ENCODE measurements around the gene GNAT1. TPM values are rescaled to one million over a fixed set of nuclear protein-coding genes. Genes with fewer than 3 reads are reported as not detected.

Gene GNAT1
- total RNA-seq, 1 donor from 2014 or later: not detected

DNA sequence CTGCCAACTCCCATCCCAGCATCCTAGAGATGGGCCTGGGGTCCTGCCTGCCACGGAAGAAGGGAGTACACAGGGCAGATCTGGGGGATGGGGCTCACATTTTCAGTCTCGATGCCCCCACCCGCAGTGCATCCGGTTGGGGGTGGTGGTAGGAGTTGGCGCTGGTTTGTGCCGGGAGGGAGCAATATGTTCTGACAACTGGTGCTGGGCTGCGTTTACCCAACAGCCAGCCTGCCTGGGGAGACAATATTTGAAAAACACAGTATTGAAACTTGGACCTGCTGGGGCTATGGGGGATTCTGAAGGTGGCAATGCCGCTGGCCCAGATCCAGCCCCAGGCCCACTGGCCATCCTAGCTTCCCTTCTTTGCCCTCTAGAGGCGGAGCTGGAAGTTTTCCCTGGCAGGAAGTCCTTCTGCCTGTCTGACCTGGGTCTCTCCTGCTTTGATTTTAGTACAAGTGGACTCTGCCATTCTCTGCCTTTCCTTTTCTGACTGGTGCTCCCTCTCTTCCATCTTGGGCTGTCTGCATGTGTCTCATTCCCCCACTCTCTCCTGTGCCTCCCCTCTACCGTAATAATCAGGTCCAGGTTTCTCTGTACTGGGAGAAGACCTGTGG, 32.8 kb upstream of the GNAT1 start:
- TF ChIP-seq, protein P1, sequence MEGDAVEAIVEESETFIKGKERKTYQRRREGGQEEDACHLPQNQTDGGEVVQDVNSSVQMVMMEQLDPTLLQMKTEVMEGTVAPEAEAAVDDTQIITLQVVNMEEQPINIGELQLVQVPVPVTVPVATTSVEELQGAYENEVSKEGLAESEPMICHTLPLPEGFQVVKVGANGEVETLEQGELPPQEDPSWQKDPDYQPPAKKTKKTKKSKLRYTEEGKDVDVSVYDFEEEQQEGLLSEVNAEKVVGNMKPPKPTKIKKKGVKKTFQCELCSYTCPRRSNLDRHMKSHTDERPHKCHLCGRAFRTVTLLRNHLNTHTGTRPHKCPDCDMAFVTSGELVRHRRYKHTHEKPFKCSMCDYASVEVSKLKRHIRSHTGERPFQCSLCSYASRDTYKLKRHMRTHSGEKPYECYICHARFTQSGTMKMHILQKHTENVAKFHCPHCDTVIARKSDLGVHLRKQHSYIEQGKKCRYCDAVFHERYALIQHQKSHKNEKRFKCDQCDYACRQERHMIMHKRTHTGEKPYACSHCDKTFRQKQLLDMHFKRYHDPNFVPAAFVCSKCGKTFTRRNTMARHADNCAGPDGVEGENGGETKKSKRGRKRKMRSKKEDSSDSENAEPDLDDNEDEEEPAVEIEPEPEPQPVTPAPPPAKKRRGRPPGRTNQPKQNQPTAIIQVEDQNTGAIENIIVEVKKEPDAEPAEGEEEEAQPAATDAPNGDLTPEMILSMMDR (conservative IDR thresholded peaks at IDR 0.05): no peak
- Mint-ChIP-seq H3K9me3 (no peaks in the 10 kb centered on the region), H3K27ac (ENCODE audit: unreplicated experiment) (no peak overlapping the region), H3K4me3 (no peak overlapping the region), H3K4me1 (peaks cover 25% of the 10 kb centered on the region), H3K36me3 (ENCODE audit: low read depth) (no peaks in the 10 kb centered on the region), H3K27me3 (ENCODE audit: low read depth) (peaks cover 39% of the 10 kb centered on the region)
- DNase-seq (ENCODE audit: low read depth, low spot score): no peak

GRCh38 chr3:50160561-50160983, 30.8 kb upstream of the GNAT1 start:
- TF ChIP-seq, protein P1 (conservative IDR thresholded peaks at IDR 0.05): no peak
- H3K36me3 Mint-ChIP-seq (ENCODE audit: low read depth): no peaks in the 10 kb centered on the region
- no peak for DNase-seq (ENCODE audit: low read depth, low spot score)
- peaks cover 17% of the 10 kb centered on the region for H3K4me1 Mint-ChIP-seq
- H3K4me3 Mint-ChIP-seq: no peak overlapping the region
- no peak overlapping the region for H3K27ac Mint-ChIP-seq (ENCODE audit: unreplicated experiment)
- peaks cover 31% of the 10 kb centered on the region for H3K27me3 Mint-ChIP-seq (ENCODE audit: low read depth)
- H3K9me3 Mint-ChIP-seq: no peaks in the 10 kb centered on the region

GRCh38 chr3:50161320-50161719, 30.1 kb upstream of the GNAT1 start:
- peaks cover 14% of the 10 kb centered on the region for H3K4me1 Mint-ChIP-seq
- H3K27me3 Mint-ChIP-seq (ENCODE audit: low read depth): peaks cover 23% of the 10 kb centered on the region
- TF ChIP-seq, protein P1 (conservative IDR thresholded peaks at IDR 0.05): no peak
- no peaks in the 10 kb centered on the region for H3K9me3 Mint-ChIP-seq
- no peaks in the 10 kb centered on the region for H3K36me3 Mint-ChIP-seq (ENCODE audit: low read depth)
- no peak overlapping the region for H3K4me3 Mint-ChIP-seq
- no peak for DNase-seq (ENCODE audit: low read depth, low spot score)
- H3K27ac Mint-ChIP-seq (ENCODE audit: unreplicated experiment): no peak overlapping the region

GRCh38 chr3:50162034-50162883, 29.2 kb upstream of the GNAT1 start:
- TF ChIP-seq, protein P1 (conservative IDR thresholded peaks at IDR 0.05): no peak
- Mint-ChIP-seq H3K9me3 (no peaks in the 10 kb centered on the region), H3K27me3 (ENCODE audit: low read depth) (peaks cover 14% of the 10 kb centered on the region), H3K4me1 (peaks cover 22% of the 10 kb centered on the region), H3K27ac (ENCODE audit: unreplicated experiment) (peak overlapping the region; percentile 32), H3K4me3 (no peak overlapping the region), H3K36me3 (ENCODE audit: low read depth) (no peaks in the 10 kb centered on the region)
- no peak for DNase-seq (ENCODE audit: low read depth, low spot score)

DNA sequence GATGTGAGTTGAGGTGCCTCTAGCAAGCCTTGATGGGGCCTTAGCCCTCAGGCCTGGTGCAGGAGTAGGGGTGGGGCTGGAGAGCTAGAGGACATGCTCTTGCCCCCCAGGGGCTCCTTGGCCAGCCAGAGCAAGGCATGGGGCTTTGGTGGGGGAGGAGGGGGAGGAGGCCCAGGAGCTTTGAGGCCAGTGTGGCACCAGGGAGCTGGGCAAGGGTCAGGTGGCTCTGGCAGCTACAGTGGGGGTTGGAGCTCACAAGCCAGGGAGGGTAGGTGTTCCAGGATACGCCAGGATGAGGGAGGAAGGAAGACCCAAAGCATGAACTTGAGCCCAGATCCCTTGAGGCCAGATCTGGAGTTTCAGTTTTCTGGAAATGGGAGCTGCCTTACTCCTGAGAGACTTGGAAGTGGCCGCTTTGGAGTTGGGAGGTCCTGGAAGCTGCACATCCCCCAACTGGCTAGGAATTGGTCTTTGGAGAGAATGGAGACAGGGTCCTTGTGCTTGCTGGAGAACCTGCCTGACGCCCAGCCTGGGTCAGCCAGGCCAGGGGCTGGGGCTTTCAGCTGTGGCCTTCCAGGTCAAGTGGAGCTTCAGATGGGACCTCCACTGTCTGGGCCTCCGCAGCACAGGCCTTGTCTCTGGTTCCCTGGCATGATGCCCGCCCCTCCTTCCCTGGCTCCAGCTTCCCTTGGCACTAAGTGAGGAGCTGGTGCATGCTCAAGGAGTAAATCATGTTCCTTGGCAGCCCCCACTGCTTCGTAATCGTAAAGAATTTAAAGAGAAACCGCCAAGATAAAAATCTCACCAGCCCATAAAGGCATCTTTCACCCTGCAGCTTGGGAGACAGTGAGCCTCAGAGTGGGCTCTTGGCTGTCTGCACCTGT, 27.6 kb upstream of the GNAT1 start:
- peaks cover 25% of the 10 kb centered on the region for H3K4me1 Mint-ChIP-seq
- no peaks in the 10 kb centered on the region for H3K9me3 Mint-ChIP-seq
- H3K27me3 Mint-ChIP-seq (ENCODE audit: low read depth): no peaks in the 10 kb centered on the region
- TF ChIP-seq, protein P1 (conservative IDR thresholded peaks at IDR 0.05): no peak
- no peaks in the 10 kb centered on the region for H3K36me3 Mint-ChIP-seq (ENCODE audit: low read depth)
- no peak for DNase-seq (ENCODE audit: low read depth, low spot score)
- H3K27ac Mint-ChIP-seq (ENCODE audit: unreplicated experiment): no peak overlapping the region
- H3K4me3 Mint-ChIP-seq: no peak overlapping the region

Data from neural crest cell (in vitro differentiated cells).